ENCODE data around the gene YIPF2. TPM values are rescaled to one million over a fixed set of nuclear protein-coding genes. Genes with fewer than 3 reads are reported as not detected.
A peak's percentile ranks its signal among the peaks of the same experiment; 100 is the strongest.
"Not testable (repeated sequence)": the region's sequence is repeated elsewhere in the genome, so short reads cannot be mapped to it uniquely, and the experiment has no call there.

Gene YIPF2
- polyA plus RNA-seq, 1 donor: 25.4 TPM

GRCh38 chr19:10941649-10942048 is 13.2 kb upstream of the YIPF2 start:
- not testable (repeated sequence) for DNase-seq (ENCODE audit: low read depth)

GRCh38 chr19:10936661-10937084 is 8.2 kb upstream of the YIPF2 start:
- DNase-seq (ENCODE audit: low read depth): peak; percentile 55

- DNase-seq (ENCODE audit: low read depth): no peak
Measured at GRCh38 chr19:10935371-10936059, 7.1 kb upstream of the YIPF2 start.

GRCh38 chr19:10929402-10929794 is 959 bp upstream of the YIPF2 start:
- DNase-seq (ENCODE audit: low read depth): no peak

- no peak for DNase-seq (ENCODE audit: low read depth)
Measured at GRCh38 chr19:10927730-10928562, 493 bp downstream of the YIPF2 start.

GRCh38 chr19:10924597-10924996 is 3.8 kb downstream of the YIPF2 start:
- DNase-seq (ENCODE audit: low read depth): no peak

- DNase-seq (ENCODE audit: low read depth): no peak
Measured at GRCh38 chr19:10923260-10924112, 5.0 kb downstream of the YIPF2 start.

- DNase-seq (ENCODE audit: low read depth): no peak
Measured at GRCh38 chr19:10922638-10923014, 5.8 kb downstream of the YIPF2 start.

- no peak for DNase-seq (ENCODE audit: low read depth)
Measured at GRCh38 chr19:10921910-10922637, 6.4 kb downstream of the YIPF2 start.

- no peak for DNase-seq (ENCODE audit: low read depth)
Measured at GRCh38 chr19:10921199-10921909, 7.1 kb downstream of the YIPF2 start.

GRCh38 chr19:10920781-10921180 is 7.7 kb downstream of the YIPF2 start:
- no peak for DNase-seq (ENCODE audit: low read depth)

- no peak for DNase-seq (ENCODE audit: low read depth)
Measured at GRCh38 chr19:10920288-10920655, 8.2 kb downstream of the YIPF2 start.

- no peak for DNase-seq (ENCODE audit: low read depth)
Measured at GRCh38 chr19:10919352-10920287, 8.8 kb downstream of the YIPF2 start.

- DNase-seq (ENCODE audit: low read depth): no peak
Measured at GRCh38 chr19:10918359-10918758, 10.1 kb downstream of the YIPF2 start.

- no peak for DNase-seq (ENCODE audit: low read depth)
Measured at GRCh38 chr19:10916602-10917001, 11.8 kb downstream of the YIPF2 start.

GRCh38 chr19:10915130-10916091 is 13.0 kb downstream of the YIPF2 start:
- DNase-seq (ENCODE audit: low read depth): no peak

GRCh38 chr19:10913716-10914340 is 14.6 kb downstream of the YIPF2 start:
- no peak for DNase-seq (ENCODE audit: low read depth)

- no peak for DNase-seq (ENCODE audit: low read depth)
Measured at GRCh38 chr19:10912619-10913018, 15.8 kb downstream of the YIPF2 start.

Measured in forelimb muscle (tissue), 1 donor.